ENCODE measurements around the gene ERBB4.
A peak's percentile ranks its signal among the peaks of the same experiment; 100 is the strongest.
"Not testable (repeated sequence)": the region's sequence is repeated elsewhere in the genome, so short reads cannot be mapped to it uniquely, and the experiment has no call there.

The ERBB4 gene

DNA sequence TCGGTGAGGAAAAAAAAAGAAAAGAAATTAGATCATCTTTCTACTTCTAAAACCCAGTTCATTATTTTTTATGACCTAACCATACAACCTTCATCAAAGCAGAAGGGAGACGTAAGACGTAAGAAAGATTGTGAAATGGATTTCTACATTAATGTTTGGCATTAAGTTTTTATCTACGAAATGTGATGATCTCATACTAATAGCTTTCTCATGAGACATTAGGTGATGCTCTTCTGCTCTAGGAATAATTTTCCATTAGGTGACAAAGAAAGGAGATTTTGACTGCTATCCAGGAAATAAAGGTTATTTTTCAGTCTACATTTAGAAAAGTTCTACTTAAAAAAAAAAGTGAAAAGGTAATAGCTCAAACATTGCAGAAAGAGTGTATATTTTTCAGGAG, 748.6 kb downstream of the ERBB4 start:
- DNase-seq = no peak

- no peak for DNase-seq
Measured at GRCh38 chr2:211766689-211767088, 771.9 kb downstream of the ERBB4 start.

GRCh38 chr2:211762479-211762878, 776.1 kb downstream of the ERBB4 start:
- DNase-seq = no peak

- DNase-seq = no peak
Measured at GRCh38 chr2:211760103-211760502, 778.5 kb downstream of the ERBB4 start.

- no peak for DNase-seq
Measured at GRCh38 chr2:211756266-211756665, 782.3 kb downstream of the ERBB4 start.

DNA sequence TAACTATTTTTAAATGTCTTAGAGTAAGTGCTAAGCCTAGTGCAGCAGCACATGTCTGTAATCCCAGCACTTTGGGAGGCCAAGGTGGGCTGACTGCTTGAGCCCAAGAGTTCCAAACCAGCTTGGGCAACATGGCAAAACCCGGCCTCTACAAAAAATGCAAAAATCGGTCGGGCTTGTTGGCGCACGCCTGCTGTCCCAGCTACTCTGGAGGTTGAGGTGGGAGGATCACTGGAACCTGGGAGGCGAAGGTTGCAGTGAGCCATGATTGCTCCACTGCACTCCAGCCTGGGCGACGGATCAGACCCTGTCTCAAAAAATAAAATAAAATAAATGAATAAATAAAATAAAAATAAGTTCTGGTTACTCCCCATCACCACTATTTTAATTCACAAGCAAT, 783.4 kb downstream of the ERBB4 start:
- DNase-seq = no peak

DNA sequence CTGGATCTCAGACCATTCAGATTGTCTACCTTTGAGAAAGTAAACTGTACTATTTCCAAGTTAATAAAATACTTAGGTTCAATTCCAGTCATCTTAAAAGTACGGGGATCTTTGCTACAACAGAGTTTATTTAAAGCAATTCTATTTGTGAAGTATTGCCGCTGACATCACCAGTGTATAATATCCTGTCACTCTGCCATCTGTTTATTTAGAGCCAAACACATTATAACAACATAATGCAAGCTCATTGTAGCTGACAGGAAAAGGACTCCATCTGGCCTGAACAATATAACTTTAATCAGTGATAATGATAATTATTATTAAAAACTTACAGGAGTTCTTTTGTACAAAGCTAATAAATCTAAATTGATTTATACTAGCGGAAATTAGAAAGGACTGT, 786.8 kb downstream of the ERBB4 start:
- no peak for DNase-seq

DNA sequence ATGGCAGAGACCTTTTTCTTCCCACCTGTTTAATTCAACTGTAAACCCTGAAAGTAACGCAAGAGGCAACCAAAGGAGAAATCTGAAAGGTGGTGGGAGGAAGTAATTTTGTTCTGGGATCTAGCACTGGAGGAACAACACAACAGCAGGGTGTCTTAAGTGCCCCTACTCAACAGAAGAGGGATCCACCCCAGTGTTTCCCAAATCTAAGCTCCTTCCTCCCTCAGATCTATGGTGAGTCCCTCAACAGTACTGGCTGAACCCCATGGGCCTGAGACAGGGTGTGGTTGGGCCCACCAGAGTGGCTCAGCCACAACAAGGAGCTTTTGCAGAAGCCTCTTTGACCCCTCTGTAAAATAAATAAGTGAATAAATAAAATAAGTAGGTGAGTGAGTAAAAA, 790.3 kb downstream of the ERBB4 start:
- DNase-seq = no peak

DNA sequence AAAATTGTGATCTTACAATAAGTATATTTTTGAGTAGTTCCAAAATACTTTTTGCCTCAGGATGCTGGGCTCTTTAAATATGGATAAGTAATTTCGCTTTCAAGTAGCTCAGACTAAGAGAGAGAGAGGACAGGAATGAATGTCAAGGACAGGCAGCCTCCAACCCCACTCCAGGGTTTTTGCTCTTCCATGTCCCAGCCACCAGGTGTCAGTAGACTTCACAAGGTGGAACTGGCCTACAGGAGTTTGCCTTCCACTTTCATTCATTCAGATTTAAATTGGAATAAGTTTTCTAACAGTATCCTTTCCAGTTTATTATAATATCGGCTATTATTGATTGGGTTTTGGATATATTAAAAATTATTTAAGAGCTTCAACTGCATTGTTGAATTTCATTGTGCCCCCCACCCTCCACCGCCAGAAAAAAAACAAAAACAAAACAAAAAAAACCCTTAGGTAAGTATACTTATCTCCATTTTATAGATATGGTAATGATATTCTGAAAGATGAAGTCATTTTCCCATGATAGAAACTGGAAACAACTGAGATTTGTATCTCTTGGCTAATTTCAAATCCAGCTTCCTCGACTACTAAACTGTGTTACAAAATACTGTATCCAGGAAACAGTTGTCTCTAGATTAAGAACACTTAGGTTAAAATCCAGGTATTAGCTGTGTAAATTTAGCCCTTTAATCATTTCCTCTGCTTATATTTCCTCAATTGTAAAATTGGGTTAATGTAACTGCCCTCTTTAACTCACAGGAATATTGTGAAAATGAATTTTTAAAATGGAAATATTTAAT, 793.1 kb downstream of the ERBB4 start:
- DNase-seq = peak; percentile 52

DNA sequence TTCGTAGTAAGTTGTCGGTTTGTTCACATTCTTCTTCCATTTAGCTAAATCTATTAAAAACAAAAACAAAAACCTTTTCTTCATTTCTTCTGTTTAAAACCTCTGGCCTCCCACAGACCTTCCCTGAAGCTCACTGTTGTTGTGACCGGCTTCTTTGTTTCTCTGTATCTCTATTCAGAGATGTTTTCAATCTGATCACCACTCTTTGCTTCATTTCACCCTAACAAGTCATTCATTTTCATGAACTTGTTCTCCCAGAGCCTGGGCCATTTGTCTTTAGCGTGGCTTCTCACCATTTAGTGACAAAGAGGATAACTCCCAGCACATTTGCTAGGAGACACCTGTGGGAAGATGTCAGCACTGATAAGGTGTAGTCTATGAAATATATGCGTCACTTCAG, 794.2 kb downstream of the ERBB4 start:
- no peak for DNase-seq

DNA sequence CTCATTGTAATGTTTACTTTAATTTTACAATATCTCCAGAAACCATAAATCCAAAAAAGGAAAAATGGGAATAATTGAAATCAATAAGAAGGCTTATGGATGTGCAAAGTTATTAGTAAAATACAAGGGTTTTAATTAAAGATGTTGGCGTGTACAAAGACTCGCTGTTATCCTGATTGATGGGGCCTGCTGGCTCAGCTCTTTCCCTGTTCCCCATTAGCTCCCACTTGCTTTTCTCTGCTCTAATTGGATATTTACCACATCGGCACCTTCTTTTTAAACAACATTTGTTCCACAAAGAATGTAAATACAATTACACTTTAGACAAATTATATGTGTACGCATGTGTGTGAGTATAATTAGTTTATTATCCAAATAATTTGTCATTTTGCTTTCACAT, 796.6 kb downstream of the ERBB4 start:
- DNase-seq = no peak

GRCh38 chr2:211737282-211737681, 801.3 kb downstream of the ERBB4 start:
- DNase-seq = no peak

- DNase-seq = no peak
Measured at GRCh38 chr2:211730215-211730614, 808.4 kb downstream of the ERBB4 start.

DNA sequence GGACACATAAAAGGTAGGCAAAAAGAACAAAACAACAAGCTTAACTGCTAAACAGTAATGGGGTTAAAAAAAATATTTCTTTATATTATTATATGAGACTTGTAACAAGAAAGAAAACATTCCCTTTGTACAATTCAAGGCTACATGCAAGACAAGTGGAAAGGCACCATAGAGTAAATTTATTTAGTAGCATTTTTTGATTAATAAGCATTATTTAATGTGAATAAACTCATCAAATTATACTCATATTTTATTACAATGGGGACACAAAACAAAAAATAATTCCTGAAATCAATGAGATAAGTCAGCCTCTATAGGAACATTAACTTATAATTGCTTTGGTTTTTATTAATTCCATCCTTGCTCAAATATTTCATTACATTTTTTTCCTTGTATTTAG, 809.2 kb downstream of the ERBB4 start:
- no peak for DNase-seq

DNA sequence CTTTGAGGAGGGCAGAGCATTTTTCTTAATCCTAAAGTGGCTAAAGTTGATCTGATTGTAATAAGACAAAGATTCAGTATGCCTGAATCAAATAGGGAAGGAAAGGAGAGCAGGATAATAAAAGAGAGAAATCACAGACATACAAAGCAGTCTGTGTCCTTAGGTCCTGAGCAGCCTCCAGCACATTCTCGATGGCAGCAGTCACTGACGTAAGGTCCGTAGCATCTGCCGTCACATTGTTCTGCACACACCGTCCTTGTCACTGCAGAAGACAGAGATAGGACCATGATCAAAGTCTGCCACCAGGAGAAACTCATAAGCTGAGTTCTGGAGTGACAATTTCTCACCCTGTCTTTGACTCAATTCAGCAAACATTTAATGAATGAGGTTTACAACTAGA, 813.7 kb downstream of the ERBB4 start:
- no peak for DNase-seq

DNA sequence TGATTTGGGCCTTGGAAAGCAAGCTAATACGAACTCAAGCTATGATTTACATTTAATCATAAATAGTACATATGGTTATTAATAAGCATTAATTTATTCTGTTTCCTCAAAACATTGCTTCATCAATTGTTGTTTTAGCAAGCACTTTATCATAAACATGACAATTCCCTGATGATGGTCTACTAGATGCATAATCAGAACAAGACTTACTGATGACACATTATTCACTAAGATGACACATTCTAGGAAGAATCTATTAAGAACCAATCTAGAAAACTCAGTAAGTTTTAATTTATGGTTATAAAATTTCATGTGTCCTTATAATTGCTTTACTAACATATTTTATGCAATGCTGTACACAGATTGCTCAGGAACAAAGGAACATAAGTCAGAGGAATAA, 815.2 kb downstream of the ERBB4 start:
- no peak for DNase-seq

DNA sequence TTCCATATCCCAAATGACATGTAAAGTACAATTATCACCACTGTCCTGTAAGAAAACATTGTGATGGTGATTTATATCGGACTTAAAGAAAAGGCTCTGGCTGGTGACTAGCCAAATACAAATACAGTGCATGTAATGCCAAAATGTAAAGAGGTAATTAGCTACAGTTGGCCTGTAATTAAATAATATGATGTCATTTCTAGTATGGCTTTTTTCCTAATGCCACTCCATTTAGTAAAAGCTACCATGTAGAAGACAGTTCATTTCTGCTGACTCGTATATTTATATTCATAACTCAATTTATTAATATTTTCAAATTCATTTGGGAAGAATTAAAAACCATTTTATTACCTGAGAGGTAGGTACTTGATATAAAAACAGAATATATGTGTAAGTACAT, 815.7 kb downstream of the ERBB4 start:
- no peak for DNase-seq

DNA sequence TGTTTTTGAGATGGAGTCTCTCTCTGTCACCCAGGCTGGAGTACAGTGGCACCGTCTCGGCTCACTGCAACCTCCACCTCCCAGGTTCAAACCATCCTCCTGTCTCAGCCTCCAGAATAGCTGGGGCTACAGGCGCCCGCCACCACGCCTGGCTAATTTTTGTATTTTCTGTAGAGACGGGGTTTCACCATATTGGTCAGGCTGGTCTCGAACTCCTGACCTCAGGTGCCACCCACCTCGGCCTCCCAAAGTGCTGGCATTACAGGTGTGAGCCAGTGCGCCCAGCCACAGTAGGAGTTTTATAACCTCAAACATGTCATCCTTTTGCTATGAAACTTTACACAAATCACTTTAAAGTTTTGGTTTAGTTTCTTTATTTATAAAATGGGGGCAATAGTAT, 816.7 kb downstream of the ERBB4 start:
- DNase-seq = not testable (repeated sequence)

- DNase-seq = no peak
Measured at GRCh38 chr2:211709389-211709788, 829.2 kb downstream of the ERBB4 start.

DNA sequence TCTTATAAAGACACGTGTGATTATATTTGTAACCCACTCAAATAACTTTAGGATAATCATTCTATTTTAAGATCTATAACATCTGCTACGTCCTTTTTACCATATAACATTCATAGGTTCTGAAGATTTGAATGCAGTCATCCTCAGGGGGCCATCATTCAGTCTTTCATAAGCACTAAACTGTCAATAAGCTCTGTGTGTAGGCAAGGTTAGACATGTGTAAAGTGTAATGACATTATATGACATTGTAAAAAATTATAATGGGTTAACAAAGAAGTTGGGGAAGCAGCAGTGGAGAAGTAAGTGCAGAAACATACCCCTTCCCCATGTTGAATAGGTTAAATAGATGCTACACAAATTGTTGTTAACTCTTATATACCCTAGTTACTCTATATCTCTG, 845.9 kb downstream of the ERBB4 start:
- no peak for DNase-seq

- no peak for DNase-seq
Measured at GRCh38 chr2:211690736-211691135, 847.9 kb downstream of the ERBB4 start.

DNA sequence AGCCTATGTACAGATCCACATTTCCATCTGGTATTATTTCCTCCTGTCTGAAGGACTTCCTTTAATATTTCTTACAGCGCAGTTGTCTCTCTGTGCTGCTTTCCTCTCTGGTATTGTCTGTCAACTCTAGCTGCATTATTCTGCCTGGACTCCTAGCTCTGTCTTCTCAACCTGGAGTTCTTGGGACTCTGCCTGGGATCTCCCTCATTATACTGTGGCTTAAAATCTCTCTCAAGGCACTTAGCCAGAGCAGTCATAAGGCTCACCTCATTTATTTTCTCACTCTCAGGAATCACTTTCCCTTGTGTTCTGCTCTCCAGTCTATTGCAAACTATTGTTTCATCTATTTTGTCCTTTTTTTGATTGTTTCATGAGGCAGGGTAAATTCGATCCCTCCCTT, 850.4 kb downstream of the ERBB4 start:
- DNase-seq = no peak

GRCh38 chr2:211674715-211675114, 863.9 kb downstream of the ERBB4 start:
- no peak for DNase-seq

DNA sequence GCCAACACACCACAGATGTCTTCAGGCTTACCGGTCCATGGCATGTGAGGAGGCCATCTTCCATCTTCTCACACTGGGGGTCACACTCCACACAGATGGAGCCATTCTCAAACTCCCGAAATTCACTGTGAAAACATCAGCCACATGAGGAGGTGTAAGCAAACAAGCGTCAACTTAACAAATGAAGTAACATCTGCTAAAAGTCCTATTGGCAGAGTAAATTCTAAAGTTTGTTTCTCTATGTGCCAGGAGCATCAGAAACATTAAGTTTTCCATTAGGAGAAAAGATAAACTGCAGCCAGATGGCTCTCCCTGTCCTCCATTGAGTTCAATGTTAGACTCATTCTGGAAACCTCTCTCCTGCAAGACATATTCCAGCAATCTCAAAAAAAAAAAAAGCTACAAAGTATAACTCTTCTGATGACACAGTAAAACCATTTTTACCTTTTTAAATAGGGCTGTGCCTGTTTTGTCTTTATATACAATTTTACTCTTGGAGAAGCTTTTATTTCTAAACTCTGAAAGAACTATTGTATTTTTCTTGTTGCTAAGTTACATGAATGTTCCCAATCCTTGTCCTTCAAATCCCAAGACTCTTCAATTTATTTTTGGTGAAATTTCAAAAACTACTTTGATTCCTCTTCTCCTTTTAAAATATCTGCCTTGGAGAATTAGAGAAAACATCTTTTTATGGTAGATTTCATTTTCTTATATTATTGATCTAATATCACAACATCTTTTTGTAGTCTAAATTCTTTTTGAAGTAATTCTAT, 865.3 kb downstream of the ERBB4 start:
- DNase-seq = no peak

- DNase-seq = no peak
Measured at GRCh38 chr2:211671977-211672376, 866.6 kb downstream of the ERBB4 start.
